CD4-positive, alpha-beta T cell treated with Interleukin-6 for 4 hours (primary cell): ENCODE data around the gene CYP4A22.
"Not testable (repeated sequence)": the region's sequence is repeated elsewhere in the genome, so short reads cannot be mapped to it uniquely, and the experiment has no call there.

Source experiments
- DNase-seq: peaks from one replicate; pipeline ENCODE4 v3.0.0-alpha.2; 2020; ENCODE audit warnings: mixed read lengths

The CYP4A22 gene

GRCh38 chr1:47186267-47187185 is 49.3 kb downstream of the CYP4A22 start:
- no peak for DNase-seq

DNA sequence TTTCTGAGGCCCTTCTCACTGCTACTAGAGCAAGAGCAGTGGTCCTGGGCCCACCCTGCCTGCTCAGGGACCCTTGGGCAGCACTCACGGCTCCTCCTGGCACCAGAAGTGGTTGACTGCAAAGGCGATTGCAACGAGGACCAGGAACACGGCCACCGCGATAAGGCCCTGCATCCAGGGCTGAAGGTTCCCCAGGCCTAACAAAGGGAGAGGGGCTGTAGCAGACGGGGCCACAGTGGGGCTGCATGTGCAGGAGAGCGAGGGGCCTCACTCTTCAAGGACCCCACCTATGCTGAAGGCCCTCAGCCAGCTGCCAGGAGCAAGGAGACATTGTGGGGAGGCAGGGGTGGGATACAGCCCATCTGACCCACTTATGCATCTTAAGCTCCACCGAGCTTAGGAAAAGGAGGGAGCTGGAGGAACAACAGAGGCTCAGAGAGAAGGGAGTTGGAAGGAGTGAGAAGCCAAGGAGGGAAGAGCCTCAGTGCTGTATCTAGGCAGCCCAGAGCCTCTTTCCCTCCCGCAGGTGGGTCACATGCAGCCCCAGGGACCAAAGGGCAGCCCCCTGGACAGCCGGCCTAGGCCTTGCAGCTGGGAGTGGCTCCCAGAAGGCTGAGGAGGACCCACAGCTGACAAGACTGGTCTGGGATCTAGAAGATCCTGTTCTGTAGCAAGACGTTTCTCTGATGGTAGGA is 50.1 kb downstream of the CYP4A22 start:
- DNase-seq, result no peak

GRCh38 chr1:47187926-47188250 is 50.6 kb downstream of the CYP4A22 start:
- DNase-seq, result no peak

DNA sequence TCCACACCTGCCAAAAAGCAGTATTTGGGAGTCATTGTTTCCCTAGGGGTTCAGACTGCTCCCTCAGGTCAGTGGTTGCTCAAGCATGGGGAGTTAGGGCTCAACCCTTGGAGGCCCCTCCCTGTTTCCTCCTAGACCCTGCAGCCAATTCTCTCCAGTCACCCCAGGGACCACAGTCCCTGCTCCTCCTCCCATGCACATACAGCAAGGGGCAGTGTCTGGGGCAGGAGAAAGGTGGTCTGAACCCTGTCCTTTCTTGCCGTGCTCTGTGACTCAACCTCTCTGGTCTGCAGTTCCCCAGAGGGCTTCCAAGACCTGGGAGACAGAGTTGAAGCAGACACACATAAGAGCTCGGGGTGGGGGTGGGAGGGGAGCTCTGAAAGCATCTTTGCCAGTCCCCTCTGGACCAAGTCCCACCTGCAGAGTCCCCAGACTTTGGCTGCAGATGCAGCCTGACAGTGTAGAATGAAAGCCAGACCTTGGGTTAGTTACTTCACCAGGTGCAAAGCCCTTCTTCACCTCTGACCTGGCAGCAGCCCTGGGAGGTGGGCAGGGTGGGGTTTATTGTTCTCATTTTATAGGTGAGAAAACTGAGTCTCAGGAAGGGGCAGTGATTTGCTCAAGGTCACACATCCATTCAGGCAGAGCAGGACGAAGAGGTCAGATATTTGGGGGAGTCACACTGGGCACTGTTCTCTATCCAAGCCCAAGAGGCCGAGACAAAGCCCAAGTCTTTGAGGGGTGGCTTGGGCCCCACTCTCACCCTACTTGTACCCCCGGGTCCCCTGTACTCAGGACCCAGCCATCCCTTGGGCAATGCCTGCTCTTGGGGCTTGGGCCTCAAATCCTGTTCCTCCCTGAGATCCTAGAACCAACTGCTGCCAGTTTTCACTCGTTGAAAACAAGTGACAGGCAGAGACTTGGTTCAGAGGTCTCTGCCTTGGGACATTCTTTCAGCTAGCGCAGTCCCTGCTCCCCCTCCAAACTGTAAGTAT is 51.8 kb downstream of the CYP4A22 start:
- DNase-seq, result no peak

GRCh38 chr1:47189844-47190508 is 52.7 kb downstream of the CYP4A22 start, which contains the start of gene PDZK1IP1:
TSS of gene PDZK1IP1 (minus strand) at chr1:47190036. CDS start at chr1:47189932, 104 bp downstream.
- DNase-seq, result no peak

DNA sequence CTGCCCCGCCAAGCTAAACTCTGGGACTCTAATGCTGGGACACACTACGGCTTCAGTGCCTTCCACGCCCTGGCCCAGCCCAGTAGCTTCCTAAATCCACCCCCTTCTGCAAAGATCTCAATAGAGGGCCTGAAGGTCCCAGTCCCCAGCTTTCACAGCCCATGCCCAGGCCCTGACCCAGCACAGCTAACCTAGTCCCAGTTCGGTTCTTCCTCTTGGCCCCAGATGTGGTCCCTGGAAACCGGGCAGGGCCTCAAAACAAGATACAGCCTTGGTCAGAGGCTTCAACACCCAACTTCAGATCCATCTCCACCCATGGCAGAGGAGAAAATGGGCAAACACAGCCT is 53.2 kb downstream of the CYP4A22 start:
- no peak for DNase-seq

DNA sequence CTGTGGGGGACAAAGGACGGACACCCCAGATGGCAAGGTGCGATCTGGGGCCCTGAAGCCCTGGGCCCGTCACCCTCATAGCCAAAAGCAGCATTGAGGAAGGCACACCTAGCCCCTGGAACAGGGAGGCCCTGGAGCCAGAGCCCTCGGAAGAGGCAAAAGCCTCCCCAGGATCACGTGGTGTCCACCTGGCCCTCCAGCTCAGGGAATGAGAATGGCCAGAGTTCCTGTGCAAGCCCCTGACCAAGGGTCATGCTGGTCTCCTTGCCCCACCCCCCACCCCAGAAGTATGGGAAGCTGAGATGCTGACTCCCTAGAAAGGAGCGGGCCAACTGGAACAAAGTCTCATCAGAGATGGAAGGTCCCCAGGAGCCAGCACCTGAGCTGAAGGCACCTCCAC is 53.6 kb downstream of the CYP4A22 start:
- DNase-seq, result no peak

GRCh38 chr1:47191940-47192457 is 54.8 kb downstream of the CYP4A22 start:
- no peak for DNase-seq

- DNase-seq, result peak; percentile 62
Observed at GRCh38 chr1:47192458-47193384, 55.5 kb downstream of the CYP4A22 start.

GRCh38 chr1:47193496-47193895 is 56.3 kb downstream of the CYP4A22 start:
- not testable (repeated sequence) for DNase-seq

DNA sequence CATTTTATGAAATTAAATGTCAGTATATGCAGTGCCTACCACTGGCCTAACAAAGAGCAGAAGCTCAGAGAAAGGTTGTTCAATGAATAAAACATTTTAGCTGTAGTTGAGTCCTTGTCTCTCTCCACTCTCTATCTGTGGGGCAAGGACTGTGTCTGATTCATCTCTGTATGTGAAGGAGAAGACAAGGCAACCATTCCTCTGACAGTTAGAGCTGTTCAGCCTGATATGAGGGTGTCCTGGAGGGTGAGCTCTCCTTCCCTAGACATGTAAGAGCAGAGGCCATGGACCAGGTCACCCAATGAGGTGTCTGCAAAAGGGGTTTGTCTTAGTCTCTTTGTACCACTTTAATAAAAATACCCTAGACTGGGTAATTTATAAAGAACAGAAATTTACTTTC is 57.1 kb downstream of the CYP4A22 start:
- no peak for DNase-seq

- DNase-seq, result not testable (repeated sequence)
Observed at GRCh38 chr1:47195981-47196380, 58.7 kb downstream of the CYP4A22 start.

DNA sequence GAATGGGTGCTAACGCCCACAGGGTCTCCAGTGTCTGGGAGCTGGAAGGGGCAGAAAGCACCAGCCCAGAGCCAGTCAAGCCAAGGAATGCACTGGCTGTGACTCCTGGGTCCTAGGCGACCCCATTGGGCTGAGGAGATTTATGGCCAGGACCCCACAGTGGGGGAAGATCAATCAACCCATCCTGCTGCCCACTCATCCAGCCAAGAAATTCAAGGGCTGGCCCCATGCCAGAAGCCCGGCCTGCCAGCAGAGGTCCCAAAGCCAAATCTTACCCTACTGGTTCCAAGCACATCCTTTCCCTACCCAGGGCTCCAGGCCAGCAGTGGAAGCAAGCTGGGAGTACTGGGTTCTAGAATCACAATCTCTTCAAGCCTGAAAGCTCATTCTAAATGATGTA is 59.4 kb downstream of the CYP4A22 start:
- DNase-seq, result no peak

DNA sequence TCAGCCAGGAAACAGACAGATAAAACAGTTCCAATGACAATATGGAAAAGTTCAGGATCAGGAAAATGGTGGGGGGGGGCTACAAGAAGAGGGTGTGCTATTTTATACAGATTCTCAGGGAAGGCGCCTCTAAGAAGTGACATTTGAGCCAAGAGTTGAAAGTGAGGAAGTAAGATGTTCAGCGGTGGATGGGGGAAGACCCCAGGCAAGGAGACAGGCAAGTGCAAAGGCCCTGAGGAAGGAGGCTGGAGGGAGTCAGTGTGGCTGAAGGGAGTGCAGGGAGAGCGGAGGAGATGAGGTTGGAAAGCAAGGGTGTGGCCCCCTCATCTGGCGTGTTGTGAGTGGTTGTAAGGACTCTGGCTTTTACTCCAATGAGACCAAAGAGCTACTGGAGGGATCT is 61.0 kb downstream of the CYP4A22 start:
- no peak for DNase-seq
